ENCODE results near the gene PRR36. TPM values are rescaled to one million over a fixed set of nuclear protein-coding genes. Genes with fewer than 3 reads are reported as not detected.
A peak's percentile ranks its signal among the peaks of the same experiment; 100 is the strongest.
"Not testable (repeated sequence)": the region's sequence is repeated elsewhere in the genome, so short reads cannot be mapped to it uniquely, and the experiment has no call there.

The PRR36 gene
- polyA plus RNA-seq, 4 donors = 3.7 to 12.5 (median 7.2) TPM

GRCh38 chr19:7861619-7862412, 12.4 kb downstream of the PRR36 start:
- DNase-seq (ENCODE audit: low read depth in 4 of 4, low spot score in 2 of 4) = no peak

- no peak for DNase-seq (ENCODE audit: low read depth in 4 of 4, low spot score in 2 of 4)
Observed at GRCh38 chr19:7860714-7861618, 13.2 kb downstream of the PRR36 start.

- no peak for DNase-seq (ENCODE audit: low read depth in 4 of 4, low spot score in 2 of 4)
Observed at GRCh38 chr19:7859831-7860713, 14.1 kb downstream of the PRR36 start.

DNA sequence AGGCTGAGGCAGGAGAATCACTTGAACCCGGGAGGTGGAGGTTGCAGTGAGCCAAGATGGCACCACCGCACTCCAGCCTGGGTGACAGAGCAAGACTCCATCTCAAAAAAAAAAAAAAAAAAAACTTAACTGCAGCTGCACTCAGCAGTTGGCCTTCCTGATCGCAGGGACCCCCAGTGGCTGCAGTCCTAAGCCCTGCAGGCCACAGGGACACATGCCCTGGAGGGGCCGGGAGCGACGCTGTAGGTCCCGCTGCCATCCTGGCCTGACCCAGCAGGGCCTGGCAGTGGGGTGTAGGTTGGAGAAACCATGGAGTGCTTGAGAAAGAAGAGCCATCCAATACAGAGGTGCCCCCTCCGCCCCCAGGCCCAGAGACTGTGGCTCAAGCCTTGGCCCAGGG, 15.1 kb downstream of the PRR36 start:
- not testable (repeated sequence) for DNase-seq (ENCODE audit: low read depth in 4 of 4, low spot score in 2 of 4)

- no peak for DNase-seq (ENCODE audit: low read depth in 4 of 4, low spot score in 2 of 4)
Observed at GRCh38 chr19:7858109-7858770, 15.9 kb downstream of the PRR36 start.

DNA sequence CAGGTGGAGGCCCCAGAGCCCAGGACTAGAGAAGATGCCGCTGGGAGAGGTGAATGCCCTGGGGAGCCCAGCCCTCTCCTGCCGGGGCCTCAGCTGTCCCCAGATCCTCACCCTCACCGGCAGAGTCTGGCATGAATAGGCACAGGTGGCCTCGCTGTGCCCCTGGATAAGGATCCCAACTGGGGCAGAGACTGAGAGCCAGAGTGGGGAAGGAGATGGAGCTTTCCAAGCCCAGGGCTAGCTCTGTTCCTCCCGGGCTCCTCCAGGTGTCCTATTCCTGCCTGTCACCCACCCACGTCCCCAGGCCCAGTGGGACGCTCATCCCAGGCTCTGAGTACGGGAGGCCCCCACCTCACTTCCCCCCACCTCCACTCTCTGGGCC, 16.5 kb downstream of the PRR36 start:
- no peak for DNase-seq (ENCODE audit: low read depth in 4 of 4, low spot score in 2 of 4)

GRCh38 chr19:7856679-7857663, 17.2 kb downstream of the PRR36 start:
- DNase-seq (ENCODE audit: low read depth in 4 of 4, low spot score in 2 of 4) = no peak

DNA sequence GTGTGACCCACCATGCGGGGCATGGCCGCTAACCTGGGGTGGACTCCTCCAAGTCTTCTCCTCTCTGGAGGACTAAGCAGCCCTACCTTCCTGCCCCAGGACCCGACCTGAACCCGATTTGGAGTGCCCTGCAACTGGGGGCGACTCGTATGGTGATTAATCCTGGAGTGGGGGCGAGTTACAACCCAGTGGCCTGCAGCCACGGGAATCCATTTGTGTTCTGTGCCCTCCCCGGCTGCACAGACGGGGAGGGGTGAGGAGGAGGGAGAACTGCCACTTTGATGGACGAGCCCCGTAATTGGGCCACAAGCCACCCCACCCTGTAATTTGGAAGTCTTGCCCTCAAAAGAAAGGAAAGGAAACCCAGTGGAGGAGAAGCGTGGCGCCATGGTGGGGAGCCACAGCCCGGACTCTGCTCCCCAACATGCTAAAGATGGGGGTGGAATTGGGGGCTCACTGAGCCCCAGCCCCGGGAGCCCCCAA, 18.0 kb downstream of the PRR36 start:
- no peak for DNase-seq (ENCODE audit: low read depth in 4 of 4, low spot score in 2 of 4)

DNA sequence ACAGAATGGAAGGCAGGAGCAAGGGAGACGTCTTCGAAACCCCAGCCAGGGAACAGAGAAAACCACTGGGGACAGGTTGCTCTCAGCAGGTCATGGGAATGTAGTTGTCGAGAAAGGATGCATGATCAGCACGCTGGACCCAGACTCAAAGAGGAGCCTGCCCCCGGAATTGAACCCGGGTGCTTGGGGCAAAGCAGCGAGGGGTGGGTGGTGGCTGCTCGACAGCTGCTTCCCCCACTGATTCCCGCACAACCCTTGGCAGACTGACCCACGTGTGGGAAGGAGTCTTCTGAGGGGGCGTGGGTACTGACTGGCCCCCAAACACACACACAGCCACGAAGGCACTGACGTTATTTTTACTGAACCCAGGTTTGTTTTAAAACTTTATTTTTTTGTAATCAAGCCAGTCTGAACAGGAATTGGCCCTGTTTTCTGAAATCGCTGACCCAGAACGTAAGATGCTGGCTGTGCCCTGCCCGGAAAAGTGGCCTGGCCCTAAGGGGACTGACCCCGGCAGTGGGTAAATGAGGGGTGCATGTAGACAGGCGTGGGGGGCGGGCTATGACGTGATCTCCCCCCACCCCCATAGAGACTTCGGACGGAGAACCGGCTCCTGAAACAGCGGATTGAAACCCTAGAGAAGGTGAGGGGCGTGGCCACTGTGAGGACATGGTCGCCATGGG, 18.6 kb downstream of the PRR36 start:
- no peak for DNase-seq (ENCODE audit: low read depth in 4 of 4, low spot score in 2 of 4)

DNA sequence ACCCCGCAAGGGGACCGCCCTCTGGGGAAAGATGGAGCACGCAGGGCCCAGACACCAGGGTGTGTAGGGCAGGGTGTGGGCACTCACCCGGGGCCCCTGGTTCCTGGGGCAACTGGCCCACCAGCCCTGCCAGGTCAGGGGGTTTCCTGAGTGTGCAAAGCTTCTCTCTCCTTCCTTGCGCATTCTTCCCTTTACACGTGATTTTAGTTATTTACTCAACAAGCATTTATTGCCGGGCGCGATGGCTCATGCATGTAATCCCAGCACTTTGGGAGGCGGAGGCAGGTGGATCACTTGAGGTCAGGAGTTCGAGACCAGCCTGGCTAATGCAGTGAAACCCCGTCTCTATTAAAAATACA, 20.4 kb downstream of the PRR36 start:
- DNase-seq (ENCODE audit: low read depth in 4 of 4, low spot score in 2 of 4) = no peak

- DNase-seq (ENCODE audit: low read depth in 4 of 4, low spot score in 2 of 4) = peak in 2 of 4 donors; percentile 71
Observed at GRCh38 chr19:7852851-7853769, 21.1 kb downstream of the PRR36 start.

- no peak for DNase-seq (ENCODE audit: low read depth in 4 of 4, low spot score in 2 of 4)
Observed at GRCh38 chr19:7851623-7852500, 22.3 kb downstream of the PRR36 start.

DNA sequence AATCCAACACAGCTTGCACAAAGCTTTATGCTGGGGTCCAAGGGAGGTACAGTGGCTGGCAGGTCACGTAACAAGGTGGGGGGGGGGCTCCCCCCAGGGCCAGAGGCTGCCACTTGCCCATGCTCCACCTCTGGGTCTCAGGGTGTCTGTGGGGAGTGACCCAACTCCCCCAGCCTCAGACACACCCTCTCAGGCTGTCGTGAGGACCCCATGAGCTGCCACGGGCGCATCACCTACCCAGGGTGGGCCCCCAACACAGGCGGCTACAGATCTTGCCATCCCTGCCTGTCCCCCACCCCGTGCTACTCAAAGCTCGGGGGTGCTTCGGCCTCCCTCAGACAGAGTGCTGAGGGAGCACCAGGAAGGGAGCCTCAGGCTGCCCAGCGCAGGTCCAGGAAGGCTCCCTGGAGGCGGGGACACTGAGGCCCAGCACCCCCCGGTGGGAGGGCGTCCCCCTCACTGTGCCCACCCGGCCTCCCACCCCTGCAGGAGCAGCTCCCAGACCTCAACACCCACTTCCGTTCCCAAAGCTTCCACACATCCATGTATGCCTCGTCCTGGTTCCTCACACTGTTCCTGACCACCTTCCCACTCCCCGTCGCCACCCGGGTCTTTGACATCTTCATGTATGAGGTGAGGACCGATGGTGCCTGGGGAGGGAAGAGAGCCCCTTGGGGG, 23.1 kb downstream of the PRR36 start:
- no peak for DNase-seq (ENCODE audit: low read depth in 4 of 4, low spot score in 2 of 4)

DNA sequence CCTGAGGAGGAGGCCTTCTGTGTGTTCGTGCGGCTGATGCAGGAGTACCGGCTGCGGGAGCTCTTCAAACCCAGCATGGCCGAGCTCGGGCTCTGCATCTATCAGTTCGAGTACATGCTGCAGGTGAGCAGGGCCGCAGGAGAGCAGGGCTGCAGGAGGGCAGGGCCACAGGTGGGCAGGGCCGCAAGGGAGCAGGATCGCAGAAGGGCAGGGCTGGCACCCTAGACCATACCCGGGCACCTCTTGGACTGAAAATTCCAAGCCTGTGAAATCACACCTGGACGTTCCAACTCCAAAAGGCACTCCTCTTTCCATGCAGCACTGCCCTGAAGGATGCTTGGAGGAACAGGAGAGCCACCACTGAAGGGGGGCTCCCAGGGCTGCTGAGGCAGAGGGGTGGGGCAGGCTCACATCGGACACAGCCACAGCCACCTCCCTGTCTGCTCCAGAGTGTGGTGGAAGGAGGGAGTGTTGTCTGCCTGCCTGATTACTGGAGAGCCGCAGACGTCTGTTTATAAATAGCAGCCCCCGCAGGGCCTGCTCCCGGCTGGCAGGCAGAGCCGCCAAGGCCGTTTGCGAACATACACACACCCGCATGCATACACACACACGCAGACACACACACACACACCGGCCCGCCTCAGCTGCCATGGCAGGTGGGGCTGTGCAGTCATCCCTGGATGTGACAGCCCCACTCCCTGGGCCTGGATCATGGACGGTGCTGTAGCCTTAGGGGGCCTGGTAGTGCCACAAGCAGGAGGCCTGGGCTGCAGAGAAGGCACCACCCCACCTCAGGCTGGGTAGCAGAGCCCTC, 24.0 kb downstream of the PRR36 start:
- DNase-seq (ENCODE audit: low read depth in 4 of 4, low spot score in 2 of 4) = no peak

DNA sequence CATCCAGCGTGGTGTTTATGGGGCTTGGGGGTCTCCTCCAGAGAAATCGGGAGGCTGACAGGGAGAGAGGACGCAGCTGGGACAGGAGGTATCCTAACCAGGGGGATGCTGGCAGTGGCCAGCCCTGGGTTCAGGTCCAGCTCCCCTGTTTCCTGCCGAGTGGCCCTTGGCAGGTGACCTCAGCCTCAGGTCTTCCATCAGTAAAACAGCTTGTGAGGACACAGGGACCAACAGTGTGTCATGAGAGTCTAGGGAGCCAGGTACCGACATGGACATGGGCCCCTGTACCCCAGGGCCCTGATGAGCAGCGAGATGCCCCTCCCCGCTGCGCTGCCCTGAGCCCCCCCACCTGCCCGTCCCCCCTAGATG, 24.6 kb downstream of the PRR36 start:
- DNase-seq (ENCODE audit: low read depth in 4 of 4, low spot score in 2 of 4) = no peak
